H1 (cell line): ENCODE measurements around the gene NAT9. TPM values are rescaled to one million over a fixed set of nuclear protein-coding genes. Genes with fewer than 3 reads are reported as not detected.

Experiments
- CTCF ChIA-PET: fragments of 300-600 bp; sonication (Branson Sonifier 250); formaldehyde crosslinking; loops from one replicate; lab custom pipeline; 2021; ENCODE audit not compliant: partially characterized antibody; lab: Charles Lee
- POLR2A ChIA-PET: fragments of 300-600 bp; sonication (Branson Sonifier 250); formaldehyde crosslinking; loops from one replicate; lab custom pipeline; 2021; ENCODE audit warnings: inconsistent platforms; ENCODE audit not compliant: partially characterized antibody; lab: Charles Lee
- DNase-seq, 2 experiments: peaks; one replicate each; pipeline versions ENCODE4 v3.0.0 to v3.0.0-alpha.2; 2010 to 2022; ENCODE audit warnings: low spot score in 2 of 2, low read depth in 1 of 2, mixed read lengths in 1 of 2
- FAIRE-seq: peaks from 2 replicates; lab custom pipeline; 2011; peaks lifted over from hg19 to GRCh38; lab: Jason Lieb, UNC
- H2AFZ ChIP-seq: 2 replicates; pipeline ENCODE4 v1.8.1; 2012; ENCODE audit warnings: low read length, inconsistent platforms
- H2AK5ac ChIP-seq: 2 replicates; pipeline ENCODE4 v1.6.1; 2013; ENCODE audit warnings: low read depth, low read length
- H2BK120ac ChIP-seq: replicated peaks from 2 replicates; pipeline ENCODE3; 2013; ENCODE audit warnings: low read depth, low read length, inconsistent platforms
- H2BK12ac ChIP-seq: 2 replicates; pipeline ENCODE4 v1.6.1; 2013; ENCODE audit warnings: low read depth, low read length
- H2BK15ac ChIP-seq: 2 replicates; pipeline ENCODE4 v1.6.1; 2013; ENCODE audit warnings: low read length
- H2BK20ac ChIP-seq: 2 replicates; pipeline ENCODE4 v1.6.1; 2013; ENCODE audit warnings: low read length
- H2BK5ac ChIP-seq: 2 replicates; pipeline ENCODE4 v1.6.1; 2013; ENCODE audit warnings: low read depth, low read length
- H3K14ac ChIP-seq: 2 replicates; pipeline ENCODE4 v1.6.1; 2013; ENCODE audit warnings: inconsistent platforms; ENCODE audit not compliant: insufficient read length
- H3K18ac ChIP-seq: 2 replicates; pipeline ENCODE4 v1.6.1; 2013; ENCODE audit warnings: low read length; ENCODE audit errors: extremely low read depth
- H3K23ac ChIP-seq: 2 replicates; pipeline ENCODE4 v1.6.1; 2013; ENCODE audit warnings: inconsistent platforms; ENCODE audit not compliant: insufficient read length
- H3K23me2 ChIP-seq: 2 replicates; pipeline ENCODE4 v1.6.1; 2013; ENCODE audit warnings: low read depth, low read length
- H3K27ac ChIP-seq: 2 replicates; pipeline ENCODE4 v1.6.1; 2011; ENCODE audit warnings: low read depth, low read length, inconsistent platforms
- H3K27me3 ChIP-seq, 4 experiments: replicated peaks in 1 of 4; 1 replicate in 1 of 4; 2 replicates in 3 of 4; pipeline versions ENCODE4 v1.6.1 to v1.8.1; 2011 to 2013; ENCODE audit warnings: low read length in 3 of 4, mild to moderate bottlenecking in 3 of 4, inconsistent platforms in 2 of 4, mixed read lengths in 2 of 4, moderate library complexity in 1 of 4; ENCODE audit not compliant: control insufficient read depth in 3 of 4, insufficient read depth in 3 of 4; ENCODE audit errors: extremely low read depth in 1 of 4
- H3K36me3 ChIP-seq, 4 experiments: 2 replicates each; pipeline versions ENCODE4 v1.6.1 to v1.8.1; 2011 to 2013; ENCODE audit warnings: mild to moderate bottlenecking in 4 of 4, low read length in 3 of 4, moderate library complexity in 2 of 4, control low read depth in 1 of 4, inconsistent platforms in 1 of 4; ENCODE audit not compliant: insufficient read depth in 4 of 4, control insufficient read depth in 2 of 4
- H3K4ac ChIP-seq: replicated peaks from 2 replicates; pipeline ENCODE3; 2013; ENCODE audit warnings: low read length, low read depth, mixed read lengths, inconsistent platforms; ENCODE audit not compliant: insufficient read length
- H3K4me1 ChIP-seq, 4 experiments: replicated peaks in 1 of 4; 1 replicate in 1 of 4; 2 replicates in 3 of 4; pipeline versions ENCODE4 v1.6.1 to v1.8.1; 2011 to 2013; ENCODE audit warnings: low read length in 3 of 4, inconsistent platforms in 2 of 4, mixed read lengths in 1 of 4; ENCODE audit not compliant: insufficient read depth in 4 of 4, control insufficient read depth in 3 of 4
- H3K4me2 ChIP-seq, 2 experiments: 2 replicates each; pipeline versions ENCODE4 v1.6.1 to v1.8.1; 2011 to 2013; ENCODE audit warnings: low read depth in 2 of 2, low read length in 2 of 2, control low read depth in 1 of 2, inconsistent platforms in 1 of 2, mild to moderate bottlenecking in 1 of 2; ENCODE audit not compliant: insufficient read depth in 1 of 2
- H3K4me3 ChIP-seq, 4 experiments: fragments of 200-600, 300-600 bp in 1 of 4; sonication (generic), shearing (Covaris generic), sonication (Bioruptor Twin) in 1 of 4; 2 replicates each; pipeline versions ENCODE4 v1.5.1 to v1.8.1; 2011 to 2016; ENCODE audit warnings: low read length in 4 of 4, low read depth in 3 of 4, control low read depth in 2 of 4, inconsistent platforms in 2 of 4, mild to moderate bottlenecking in 2 of 4, mixed read lengths in 1 of 4, moderate library complexity in 1 of 4; ENCODE audit not compliant: insufficient read depth in 2 of 4; ENCODE audit errors: extremely low read depth in 1 of 4
- H3K56ac ChIP-seq: replicated peaks from 2 replicates; pipeline ENCODE3; 2013; ENCODE audit warnings: low read depth, mild to moderate bottlenecking, mixed read lengths, low read length, inconsistent platforms; ENCODE audit not compliant: insufficient read length
- H3K79me1 ChIP-seq: 2 replicates; pipeline ENCODE4 v1.6.1; 2013; ENCODE audit warnings: low read depth, low read length, control low read depth
- H3K79me2 ChIP-seq, 2 experiments: 2 replicates each; pipeline versions ENCODE4 v1.6.1 to v1.8.1; 2012 to 2013; ENCODE audit warnings: low read length in 2 of 2, mild to moderate bottlenecking in 2 of 2, inconsistent platforms in 1 of 2; ENCODE audit not compliant: insufficient read depth in 2 of 2, control insufficient read depth in 1 of 2
- H3K9ac ChIP-seq, 4 experiments: replicated peaks in 1 of 4; 1 replicate in 1 of 4; 2 replicates in 3 of 4; pipeline versions ENCODE4 v1.6.1 to v1.8.1; 2011 to 2013; ENCODE audit warnings: low read depth in 3 of 4, low read length in 3 of 4, control low read depth in 2 of 4, mild to moderate bottlenecking in 2 of 4, moderate library complexity in 2 of 4, inconsistent platforms in 1 of 4; ENCODE audit errors: extremely low read depth in 1 of 4
- H3K9me3 ChIP-seq, 2 experiments: 2 replicates each; pipeline versions ENCODE4 v1.6.1 to v1.8.1; 2012 to 2013; ENCODE audit warnings: mild to moderate bottlenecking in 2 of 2, moderate library complexity in 2 of 2, control low read depth in 1 of 2, inconsistent platforms in 1 of 2, low read depth in 1 of 2, low read length in 1 of 2, mixed read lengths in 1 of 2; ENCODE audit not compliant: insufficient read depth in 2 of 2
- H4K20me1 ChIP-seq, 2 experiments: replicated peaks in 1 of 2; 2 replicates each; pipeline versions ENCODE3 to v1.8.1; 2011 to 2013; ENCODE audit warnings: inconsistent platforms in 2 of 2, low read length in 2 of 2, mild to moderate bottlenecking in 1 of 2; ENCODE audit not compliant: insufficient read depth in 2 of 2, control insufficient read depth in 1 of 2
- H4K5ac ChIP-seq: 2 replicates; pipeline ENCODE4 v1.6.1; 2013; ENCODE audit warnings: low read length, low read depth, mixed read lengths, inconsistent platforms; ENCODE audit not compliant: insufficient read length
- H4K8ac ChIP-seq: 2 replicates; pipeline ENCODE4 v1.8.0; 2013; ENCODE audit warnings: mild to moderate bottlenecking, moderate library complexity, low read length, inconsistent platforms; ENCODE audit not compliant: insufficient read depth; ENCODE audit errors: extremely low read depth
- H4K91ac ChIP-seq: replicated peaks from 2 replicates; pipeline ENCODE3; 2013; ENCODE audit warnings: low read length, mixed read lengths, inconsistent platforms; ENCODE audit not compliant: insufficient read length
- MAFK ChIP-seq: IDR thresholded peaks from 2 replicates; pipeline ENCODE4 v1.6.1; 2012; ENCODE audit warnings: low read depth, mild to moderate bottlenecking, improper control_type of control experiment, low read length
- RXRA ChIP-seq: IDR thresholded peaks from 2 replicates; pipeline ENCODE4 v1.6.1; 2011; ENCODE audit warnings: low read depth, mild to moderate bottlenecking, low read length, moderate library complexity; ENCODE audit not compliant: insufficient read depth
- TAF7 ChIP-seq: optimal IDR thresholded peaks from 2 replicates; pipeline ENCODE3; 2011; ENCODE audit warnings: low read depth, mild to moderate bottlenecking, inconsistent platforms, low read length, moderate library complexity, borderline replicate concordance
- WGBS, 2 experiments: shearing (Covaris generic) in 1 of 2; methylation state at CpG; one replicate each; pipeline versions ENCODE4 v1.1.6 to v1.1.7; 2013 to 2015; ENCODE audit warnings: low lambda C conversion rate in 2 of 2, mixed read lengths in 2 of 2, inconsistent platforms in 1 of 2, low coverage in 1 of 2, missing lambda C conversion rate in 1 of 2; ENCODE audit not compliant: insufficient replicate concordance in 2 of 2, insufficient coverage in 1 of 2, insufficient read length in 1 of 2; ENCODE audit errors: extremely low coverage in 1 of 2, missing lambda C conversion rate in 1 of 2; 5-methylcytosine and 5-hydroxymethylcytosine counted together
- polyA plus RNA-seq, 7 experiments: library from polyadenylated mRNA; depleted of rRNA in 3 of 7; stranded (reverse) in 5 of 7; unstranded in 2 of 7; fragments of >200 nt in 5 of 7; fragments of 200-250 nt in 2 of 7; gene quantifications; 1 replicate in 5 of 7; 2 replicates in 1 of 7; 4 replicates in 1 of 7; pipeline versions ENCODE4 v1.2.1 to v1.2.3, GENCODE V29; 2011 to 2013; ENCODE audit warnings: missing spikeins in 2 of 7, mixed read lengths in 2 of 7
- total RNA-seq: library from RNA; stranded (reverse); fragmentation: NEBNext Ultra II Directional; extraction: Animal tissue kit (Norgen Biotek cat#: 25700); gene quantifications from 2 replicates; pipeline ENCODE4 v1.2.1, GENCODE V29; 2021

NAT9 gene
- total and polyA plus RNA-seq, 2 of the 8 experiments (the other 6 are each of a cell fraction or from before 2014, with no cell fraction given): 32.3 to 42.7 TPM

DNA sequence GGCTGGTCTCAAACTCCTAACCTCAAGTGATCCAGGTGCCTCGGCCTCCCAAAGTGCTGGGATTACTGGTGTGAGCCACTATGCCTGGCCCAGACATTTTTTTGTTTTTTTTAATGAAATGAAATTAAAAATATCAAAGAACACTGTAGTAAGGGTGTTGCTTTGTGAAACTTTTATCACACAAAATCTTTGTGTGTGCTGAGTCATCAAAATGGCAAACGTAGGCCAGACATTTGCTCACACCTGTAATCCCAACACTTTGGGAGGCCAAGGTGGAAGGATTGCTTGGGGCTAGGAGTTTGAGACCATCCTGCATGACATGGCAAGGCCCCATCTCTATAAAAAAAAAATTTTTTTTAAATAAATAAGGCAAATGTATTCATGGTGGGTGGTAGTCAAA is 9.7 kb downstream of the NAT9 start:
- Histone ChIP-seq H2BK15ac (no peak overlapping the region), H2AFZ (no peak overlapping the region), H2AK5ac (no peak overlapping the region), H4K91ac (no peak overlapping the region), H4K8ac (no peak overlapping the region), H3K56ac (no peak overlapping the region), H3K27ac (no peak overlapping the region), H2BK5ac (no peak overlapping the region), H3K4ac (no peak overlapping the region), H2BK20ac (no peak overlapping the region), H4K5ac (no peak overlapping the region), H3K79me1 (peaks cover 11% of the 10 kb centered on the region)
- 89% methylated on average over 2 of the region's 2 CpGs; no CpG with 5 or more reads in 1 of the 2 experiments for WGBS, 2 experiments
- peak; percentile 64 for TF ChIP-seq MAFK
- TF ChIP-seq RXRA: no peak
- no peak for TF ChIP-seq TAF7
- TF ChIP-seq, all 59 proteins: peak for 1
- Histone ChIP-seq H3K4me1 (peaks cover 0 to 28% (median 14%) of the 10 kb centered on the region in 4 experiments; a peak in 6 of 7 replicates), H3K27me3 (no peaks in the 10 kb centered on the region), H3K36me3 (peaks cover 0 to 22% (median 3%) of the 10 kb centered on the region in 4 experiments; a peak in 5 of 8 replicates), H3K4me2 (no peak overlapping the region), H3K23me2 (no peaks in the 10 kb centered on the region), H3K79me2 (peaks cover 0 to 13% of the 10 kb centered on the region in 2 experiments; a peak in 1 of 4 replicates), H3K9me3 (no peaks in the 10 kb centered on the region), H3K14ac (no peak overlapping the region), H2BK12ac (no peak overlapping the region), H3K4me3 (no peak overlapping the region), H4K20me1 (peaks cover 7 to 15% of the 10 kb centered on the region in 2 experiments), H3K23ac (no peak overlapping the region), H3K18ac (no peak overlapping the region), H2BK120ac (no peak overlapping the region), H3K9ac (no peak overlapping the region)
- no peak for FAIRE-seq
- POLR2A ChIA-PET: interaction anchor here (0.9 to 2.1 kb wide), 3 partner anchors 10 to 17 kb away, joined by 3 to 10 read pairs (median 3); a partner anchor contains a TSS
- DNase-seq: no peak
- CTCF ChIA-PET: interaction anchor here (0.7 to 21.4 kb wide), 3 partner anchors 10 to 109 kb away, joined by 3 to 388 read pairs (median 231); partner anchors contain the start of gene NHERF1
